NB4 (cell line): ENCODE results near the gene METTL14.

Experiments
- DNase-seq: peaks from one replicate; pipeline ENCODE4 v3.0.0; 2010; ENCODE audit warnings: low read depth
- H3K4me3 ChIP-seq: one replicate; pipeline ENCODE4 v1.5.1; 2011; ENCODE audit warnings: mild to moderate bottlenecking, low read depth, low read length, moderate library complexity
- MYC ChIP-seq: IDR thresholded peaks from 2 replicates; pipeline ENCODE4 v1.6.1; 2011; ENCODE audit warnings: low read depth, low read length
- POLR2A ChIP-seq: IDR thresholded peaks from 2 replicates; pipeline ENCODE4 v1.6.1; 2011; ENCODE audit warnings: mild to moderate bottlenecking; ENCODE audit not compliant: insufficient read length; ENCODE audit errors: extremely low read depth
- TF ChIP-seq, protein P1 (sequence below): IDR thresholded peaks from one replicate; pipeline ENCODE4 v1.5.1; 2012; ENCODE audit warnings: low read depth, low read length
- TF ChIP-seq, protein P2 (sequence below): IDR thresholded peaks from 2 replicates; pipeline ENCODE4 v1.6.1; 2011; ENCODE audit warnings: low read depth, low read length

The METTL14 gene

DNA sequence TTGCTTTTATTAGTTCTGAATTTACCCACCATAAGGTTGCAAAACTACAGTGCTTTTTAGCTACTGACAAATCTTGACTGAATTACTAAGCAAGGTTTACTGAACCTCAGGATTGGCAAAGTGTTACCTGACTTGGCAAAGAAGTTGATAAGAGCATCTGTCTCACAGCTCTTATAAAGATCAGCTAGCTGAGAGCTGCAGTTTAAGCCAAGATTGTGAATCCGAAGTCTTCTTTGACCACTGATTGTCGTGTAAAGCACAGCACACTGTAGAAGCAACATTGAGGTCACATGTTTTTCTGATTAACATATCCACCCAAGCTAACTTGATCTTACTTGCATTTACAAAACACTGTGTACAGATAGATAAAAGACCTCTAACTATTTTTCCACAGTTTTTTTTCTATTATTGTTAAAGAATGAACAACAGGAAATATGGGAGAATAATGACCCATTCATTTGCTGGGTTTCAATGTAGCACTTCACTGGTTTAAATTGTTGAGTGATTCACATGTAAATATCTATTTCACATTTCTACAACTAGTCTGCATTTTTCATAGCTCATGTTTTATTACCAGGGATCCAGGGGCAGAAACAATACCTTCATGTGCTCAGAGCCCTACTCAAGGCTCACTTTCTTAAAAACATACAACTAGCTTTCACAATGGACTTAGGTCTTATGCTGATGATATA, 54.0 kb downstream of the METTL14 start:
- H3K4me3 ChIP-seq = no peak overlapping the region
- TF ChIP-seq MYC (no peak), POLR2A (no peak)
- TF ChIP-seq, protein P1, sequence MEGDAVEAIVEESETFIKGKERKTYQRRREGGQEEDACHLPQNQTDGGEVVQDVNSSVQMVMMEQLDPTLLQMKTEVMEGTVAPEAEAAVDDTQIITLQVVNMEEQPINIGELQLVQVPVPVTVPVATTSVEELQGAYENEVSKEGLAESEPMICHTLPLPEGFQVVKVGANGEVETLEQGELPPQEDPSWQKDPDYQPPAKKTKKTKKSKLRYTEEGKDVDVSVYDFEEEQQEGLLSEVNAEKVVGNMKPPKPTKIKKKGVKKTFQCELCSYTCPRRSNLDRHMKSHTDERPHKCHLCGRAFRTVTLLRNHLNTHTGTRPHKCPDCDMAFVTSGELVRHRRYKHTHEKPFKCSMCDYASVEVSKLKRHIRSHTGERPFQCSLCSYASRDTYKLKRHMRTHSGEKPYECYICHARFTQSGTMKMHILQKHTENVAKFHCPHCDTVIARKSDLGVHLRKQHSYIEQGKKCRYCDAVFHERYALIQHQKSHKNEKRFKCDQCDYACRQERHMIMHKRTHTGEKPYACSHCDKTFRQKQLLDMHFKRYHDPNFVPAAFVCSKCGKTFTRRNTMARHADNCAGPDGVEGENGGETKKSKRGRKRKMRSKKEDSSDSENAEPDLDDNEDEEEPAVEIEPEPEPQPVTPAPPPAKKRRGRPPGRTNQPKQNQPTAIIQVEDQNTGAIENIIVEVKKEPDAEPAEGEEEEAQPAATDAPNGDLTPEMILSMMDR = no peak
- TF ChIP-seq, protein P2, sequence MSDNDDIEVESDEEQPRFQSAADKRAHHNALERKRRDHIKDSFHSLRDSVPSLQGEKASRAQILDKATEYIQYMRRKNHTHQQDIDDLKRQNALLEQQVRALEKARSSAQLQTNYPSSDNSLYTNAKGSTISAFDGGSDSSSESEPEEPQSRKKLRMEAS = no peak
- no peak for DNase-seq

DNA sequence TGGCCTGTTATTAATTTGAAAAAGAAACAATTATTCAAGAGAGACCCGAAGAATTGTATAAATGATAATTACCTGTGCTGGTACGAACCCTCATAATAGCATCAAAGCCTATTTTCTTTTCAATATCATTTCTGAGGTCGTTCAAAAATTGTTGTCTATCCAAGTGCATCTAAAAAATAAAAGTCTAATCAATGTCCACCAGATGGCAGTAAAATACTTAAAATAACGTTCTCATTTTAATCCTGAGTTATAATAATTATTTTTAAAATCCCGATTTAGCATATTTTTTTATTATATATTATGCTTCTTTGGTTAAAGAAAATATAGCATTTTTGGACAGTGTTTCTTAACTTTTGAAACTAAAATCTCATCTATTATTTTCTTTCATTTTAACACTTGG, 55.7 kb downstream of the METTL14 start:
- DNase-seq = peak; percentile 22

DNA sequence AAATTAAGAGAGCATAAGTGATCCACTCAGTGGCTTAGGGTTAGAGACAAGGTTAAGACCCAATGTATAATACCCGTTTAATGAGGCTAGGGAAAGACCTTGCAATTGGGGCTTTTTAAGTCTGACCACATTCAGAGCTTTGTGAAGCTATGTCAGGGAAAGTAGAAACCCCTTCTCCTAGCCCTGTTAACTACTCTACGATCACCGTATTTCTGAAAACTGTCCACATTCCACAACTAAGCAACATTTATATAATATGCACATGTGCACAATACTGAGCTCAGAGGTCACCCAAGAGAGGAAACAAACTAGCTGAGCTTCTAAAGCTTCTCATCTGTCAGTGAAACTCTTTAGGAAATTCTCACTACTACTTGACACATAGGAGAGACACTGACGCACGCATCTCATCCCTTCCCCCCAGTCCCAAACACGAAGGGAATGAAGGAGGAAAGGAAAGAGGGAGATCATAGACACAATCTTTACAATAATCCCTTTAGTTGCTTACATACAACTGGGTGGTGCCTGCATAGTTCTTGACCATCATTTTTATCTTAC, 56.2 kb downstream of the METTL14 start:
- no peak for DNase-seq
- no peak overlapping the region for H3K4me3 ChIP-seq
- TF ChIP-seq, protein P1 = no peak
- TF ChIP-seq MYC (no peak), POLR2A (no peak)
- TF ChIP-seq, protein P2 = no peak

More for the DNA sequence above, 55.7 kb downstream of the METTL14 start:
- H3K4me3 ChIP-seq = no peak overlapping the region
- TF ChIP-seq, protein P1 = no peak
- TF ChIP-seq, protein P2 = no peak

DNA sequence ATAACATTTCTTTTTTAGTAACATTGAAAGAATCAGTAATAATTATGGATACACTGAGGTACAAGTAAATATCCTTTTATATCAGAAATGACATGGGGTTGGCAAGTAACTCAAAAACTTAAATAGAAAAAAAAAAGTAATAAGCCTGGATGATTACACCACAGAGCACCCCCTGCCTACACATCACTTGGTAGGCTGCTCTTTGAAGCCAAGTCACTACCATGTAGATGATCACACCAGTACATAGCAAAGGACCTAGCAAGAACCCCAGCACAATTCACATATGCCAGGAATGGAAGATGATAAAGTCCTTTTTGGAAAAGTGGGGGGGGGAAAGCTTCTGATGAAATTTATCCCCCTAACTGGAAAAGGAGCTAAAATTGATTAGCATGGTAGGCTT, 56.9 kb downstream of the METTL14 start:
- H3K4me3 ChIP-seq = no peak overlapping the region
- TF ChIP-seq, protein P2 = no peak
- TF ChIP-seq POLR2A = no peak
- no peak for TF ChIP-seq MYC
- TF ChIP-seq, protein P1 = no peak
- DNase-seq = no peak

DNA sequence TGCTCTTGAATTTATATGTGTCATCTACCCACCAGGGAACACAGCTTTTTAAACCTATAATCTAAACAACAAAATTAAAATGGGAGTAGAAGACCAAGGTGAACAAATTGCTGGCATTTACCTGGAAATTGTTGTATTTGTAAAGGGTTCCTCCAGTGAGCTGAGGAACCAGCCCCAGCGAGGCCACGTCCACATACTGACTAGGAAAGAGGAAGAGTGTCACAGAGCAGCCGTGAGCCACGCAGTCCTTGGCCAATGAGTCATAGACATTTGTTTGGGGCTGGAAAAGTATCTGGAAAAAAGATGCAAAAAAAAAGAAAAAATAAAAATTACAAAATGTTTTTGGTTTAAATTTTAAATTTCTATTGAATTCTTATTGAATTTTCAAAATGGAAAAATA, 58.7 kb downstream of the METTL14 start:
- H3K4me3 ChIP-seq = no peak overlapping the region
- peak; percentile 24 for DNase-seq

More for the DNA sequence above, 58.7 kb downstream of the METTL14 start:
- TF ChIP-seq, protein P1 = no peak
- no peak for TF ChIP-seq POLR2A
- TF ChIP-seq, protein P2 = no peak
- TF ChIP-seq MYC = no peak
